K562 (cell line): ENCODE data around the gene JAG2. TPM values are rescaled to one million over a fixed set of nuclear protein-coding genes. Genes with fewer than 3 reads are reported as not detected.

Source experiments
- BCLAF1 ChIP-seq, 2 experiments: fragments of 450-650 bp in 1 of 2; IDR thresholded peaks; 2 replicates each; pipeline ENCODE4 v1.6.1; 2011 to 2017; ENCODE audit warnings: low read depth in 2 of 2, antibody characterized with exemption in 1 of 2, borderline replicate concordance in 1 of 2, low read length in 1 of 2, mild to moderate bottlenecking in 1 of 2, mixed read lengths in 1 of 2; ENCODE audit not compliant: control insufficient read depth in 1 of 2
- CBX2 ChIP-seq: fragments of 200-600 bp; sonication (generic); IDR thresholded peaks from one replicate; pipeline ENCODE4 v1.6.1; 2012; ENCODE audit warnings: mild to moderate bottlenecking, low read length, inconsistent platforms; ENCODE audit not compliant: insufficient read depth, poor library complexity, severe bottlenecking
- ELK1 ChIP-seq: sonication (generic); formaldehyde crosslinking; IDR thresholded peaks from 2 replicates; pipeline ENCODE4 v1.8.1; 2022; ENCODE audit warnings: missing genetic modification reagents
- ERF ChIP-seq: fragments of 450-650 bp; formaldehyde crosslinking; IDR thresholded peaks from 2 replicates; pipeline ENCODE4 v1.4.0; 2020; ENCODE audit warnings: mild to moderate bottlenecking, mixed read lengths
- ETV1 ChIP-seq: fragments of 450-650 bp; conservative IDR thresholded peaks from 2 replicates; pipeline ENCODE4 v1.6.1; 2016; ENCODE audit warnings: missing genetic modification characterization, control low read depth, low read depth, missing compliant biosample characterization
- HDAC1 ChIP-seq, 2 experiments: fragments of 450-650 bp; IDR thresholded peaks; 2 replicates each; pipeline ENCODE4 v1.6.1; 2016 to 2017; ENCODE audit warnings: inconsistent platforms in 1 of 2, mild to moderate bottlenecking in 1 of 2, moderate library complexity in 1 of 2
- HLTF ChIP-seq: fragments of 450-650 bp; IDR thresholded peaks from 2 replicates; pipeline ENCODE4 v1.6.1; 2016
- MBD2 ChIP-seq: sonication (generic); IDR thresholded peaks from 2 replicates; pipeline ENCODE4 v1.6.1; 2016; ENCODE audit warnings: low read depth, borderline replicate concordance
- MEIS2 ChIP-seq: fragments of 450-650 bp; IDR thresholded peaks from 2 replicates; pipeline ENCODE4 v1.6.1; 2014; ENCODE audit warnings: mild to moderate bottlenecking; ENCODE audit not compliant: partially characterized antibody
- NR3C1 ChIP-seq: sonication (generic); formaldehyde crosslinking; IDR thresholded peaks from 2 replicates; pipeline ENCODE4 v1.8.1; 2022; ENCODE audit warnings: missing genetic modification reagents
- NRF1 ChIP-seq, 2 experiments: fragments of 450-650 bp; IDR thresholded peaks in 1 of 2; conservative IDR thresholded peaks in 1 of 2; 2 replicates each; pipeline ENCODE4 v1.6.1; 2014; ENCODE audit warnings: mild to moderate bottlenecking in 2 of 2
- PHTF2 ChIP-seq: fragments of 250-450 bp; sonication (Bioruptor Pico); IDR thresholded peaks from 2 replicates; pipeline ENCODE4 v1.5.0; 2021; ENCODE audit warnings: mild to moderate bottlenecking
- PTTG1 ChIP-seq: fragments of 450-650 bp; IDR thresholded peaks from 2 replicates; pipeline ENCODE4 v1.6.1; 2016; ENCODE audit warnings: low read depth, mild to moderate bottlenecking, missing genetic modification characterization, missing compliant biosample characterization
- RBFOX2 ChIP-seq: fragments of 200-400 bp; formaldehyde crosslinking; IDR thresholded peaks from 2 replicates; pipeline ENCODE4 v1.6.1; 2017; ENCODE audit warnings: low read depth, mild to moderate bottlenecking, low read length, moderate library complexity
- SFPQ ChIP-seq: fragments of 200-400 bp; formaldehyde crosslinking; IDR thresholded peaks from 2 replicates; pipeline ENCODE4 v1.6.1; 2017; ENCODE audit warnings: mild to moderate bottlenecking, low read depth, low read length, moderate library complexity
- SP1 ChIP-seq: sonication (generic); formaldehyde crosslinking; IDR thresholded peaks from 2 replicates; pipeline ENCODE4 v1.8.1; 2022; ENCODE audit warnings: mild to moderate bottlenecking, missing genetic modification reagents
- ZC3H8 ChIP-seq: fragments of 450-650 bp; IDR thresholded peaks from 2 replicates; pipeline ENCODE4 v1.6.1; 2017
- ZNF174 ChIP-seq: fragments of 250-450 bp; sonication (Bioruptor Pico); IDR thresholded peaks from 2 replicates; pipeline ENCODE4 v1.4.0; 2020; ENCODE audit warnings: mild to moderate bottlenecking
- ZNF277 ChIP-seq: fragments of 250-450 bp; sonication (Bioruptor Pico); IDR thresholded peaks from 2 replicates; pipeline ENCODE4 v1.8.0; 2022; ENCODE audit warnings: inconsistent platforms, mild to moderate bottlenecking, moderate library complexity, borderline replicate concordance
- ZNF316 ChIP-seq: fragments of 450-650 bp; IDR thresholded peaks from 2 replicates; pipeline ENCODE4 v1.6.1; 2016
- ZNF717 ChIP-seq: fragments of 250-450 bp; sonication (Bioruptor Pico); IDR thresholded peaks from 2 replicates; pipeline ENCODE4 v1.5.0; 2021
- polyA plus RNA-seq, 8 experiments: library from polyadenylated mRNA; depleted of rRNA in 4 of 8; stranded (reverse) in 5 of 8; unstranded in 3 of 8; fragments of >200 nt; fragmentation: Nextera tagmentation in 2 of 8; fragmentation: Illumina TruSeq in 1 of 8; extraction: Ambion mirVana in 2 of 8; extraction: Trizol in 1 of 8; gene quantifications; 2 replicates each; pipeline versions ENCODE4 v1.2.1 to v1.2.3, GENCODE V29; 2011 to 2014; ENCODE audit warnings: inconsistent platforms in 1 of 8, missing spikeins in 1 of 8
- total RNA-seq, 7 experiments: library from RNA; depleted of rRNA in 6 of 7; stranded (reverse); fragments of >200 nt in 6 of 7; fragmentation: Illumina TruSeq in 2 of 7; extraction: Trizol in 2 of 7; gene quantifications; 2 replicates each; pipeline versions ENCODE4 v1.2.1 to v1.2.3, GENCODE V29; 2011 to 2021; ENCODE audit warnings: low replicate concordance in 1 of 7

JAG2 gene
- total and polyA plus RNA-seq, 9 of the 15 experiments (the other 6 are each of a cell fraction or from before 2014, with no cell fraction given), result 0.25 to 48.4 (median 8.6) TPM

- no peak for TF ChIP-seq BCLAF1 (IDR thresholded peaks at IDR 0.05; ENCODE audit: borderline replicate concordance in 1 of 2, control insufficient read depth in 1 of 2, low read depth in 2 of 2, low read length in 1 of 2)
- no peak for TF ChIP-seq NR3C1
- no peak for TF ChIP-seq PHTF2 (CRISPR knock-in tag)
- peak; percentile 43; the same call in 1 of the 2 replicates for TF ChIP-seq RBFOX2
- no peak for TF ChIP-seq ZNF277
- TF ChIP-seq SFPQ, result no peak
- no peak for TF ChIP-seq ZNF717 (CRISPR knock-in tag)
- no peak for TF ChIP-seq ZNF174 (CRISPR knock-in tag)
- no peak for TF ChIP-seq MEIS2
- no peak for TF ChIP-seq CBX2
- TF ChIP-seq PTTG1 (tag), result no peak
- TF ChIP-seq SP1 (CRISPR knock-in tag), result no peak
- TF ChIP-seq ETV1 (tag), result 0 out of 2 replicates have a peak, but pooled peaks have one; percentile 40
- TF ChIP-seq HLTF, result no peak
- TF ChIP-seq ERF (CRISPR knock-in tag), result no peak
- TF ChIP-seq MBD2, result no peak
- TF ChIP-seq ZNF316, result peak; percentile 79
- no peak for TF ChIP-seq NRF1 (conservative IDR thresholded peaks at IDR 0.05 in 1 of 2, IDR thresholded peaks at IDR 0.05 in 1 of 2)
- no peak for TF ChIP-seq ZC3H8
- TF ChIP-seq ELK1 (CRISPR knock-in tag), result no peak
- no peak for TF ChIP-seq HDAC1 (IDR thresholded peaks at IDR 0.05)
Observed at GRCh38 chr14:105199093-105199492, 30.5 kb upstream of the JAG2 start (continued).
